Gastrocnemius medialis (tissue), 4 donors: Measurements from ENCODE around the gene PTMA. TPM values are rescaled to one million over a fixed set of nuclear protein-coding genes. Genes with fewer than 3 reads are reported as not detected.
"Not testable (repeated sequence)": the region's sequence is repeated elsewhere in the genome, so short reads cannot be mapped to it uniquely, and the experiment has no call there.

Experiments
- ATAC-seq, 2 donors: fragments of 150-250 bp; one replicate each; pipeline ENCODE4 v1.9.1; 2016
- DNase-seq, 2 donors: peaks; one replicate each; pipeline ENCODE4 v3.0.0-alpha.2; 2019
- H3K27ac ChIP-seq, 4 donors: fragments of 200-600 bp; sonication (generic); 1 replicate in 1 of 4; 2 replicates in 3 of 4; pipeline ENCODE4 v1.5.1; 2016 to 2018; ENCODE audit warnings: mild to moderate bottlenecking in 2 of 4, moderate library complexity in 1 of 4
- H3K27me3 ChIP-seq, 3 donors: fragments of 200-600 bp; sonication (generic) in 2 of 3; 1 replicate in 1 of 3; 2 replicates in 2 of 3; pipeline versions ENCODE4 v1.5.1 to v1.6.0; 2016 to 2019; ENCODE audit warnings: mild to moderate bottlenecking in 1 of 3, moderate library complexity in 1 of 3
- H3K36me3 ChIP-seq, 2 donors: fragments of 200-600 bp; sonication (generic) in 1 of 2; one replicate each; pipeline ENCODE4 v1.5.1; 2017 to 2018
- H3K4me1 ChIP-seq, 2 donors: fragments of 200-600 bp; sonication (generic) in 1 of 2; one replicate each; pipeline ENCODE4 v1.5.1; 2016 to 2017; ENCODE audit warnings: mild to moderate bottlenecking in 2 of 2
- H3K4me3 ChIP-seq, 4 donors: fragments of 200-600 bp; sonication (generic) in 3 of 4; 1 replicate in 1 of 4; 2 replicates in 3 of 4; pipeline ENCODE4 v1.5.1; 2016 to 2019; ENCODE audit warnings: mild to moderate bottlenecking in 2 of 4
- H3K9me3 ChIP-seq, 3 donors: fragments of 200-600 bp; sonication (generic) in 2 of 3; 1 replicate in 1 of 3; 2 replicates in 2 of 3; pipeline ENCODE4 v1.5.1; 2016 to 2019
- POLR2A ChIP-seq, 2 donors: fragments of 450-650 bp; IDR thresholded peaks; one replicate each; pipeline ENCODE4 v1.6.1; 2017; ENCODE audit warnings: antibody characterized with exemption in 2 of 2, mild to moderate bottlenecking in 2 of 2, moderate library complexity in 2 of 2
- in situ Hi-C, 4 donors: fragments of 200-750 bp; cut with MboI; loops; one replicate each; pipeline versions ENCODE4 v1.15.0 to v1.8.0; 2017; ENCODE audit warnings: low sequenced_read_pairs in 4 of 4
- intact Hi-C: fragments of 100-400 bp; cut with DNase I; formaldehyde crosslinking; loops from one replicate; pipeline ENCODE4 v1.15.1; 2023; ENCODE audit warnings: low total_unique reads
- total RNA-seq, 4 donors: library from RNA; depleted of rRNA; stranded (reverse); fragments of >200 nt; gene quantifications; one replicate each; pipeline versions ENCODE4 v1.1.0 to v1.2.3, GENCODE V29; 2016
- TF ChIP-seq, protein P1 (sequence below), 5 experiments: fragments of 450-650 bp in 3 of 5; fragments of 200-600 bp in 2 of 5; sonication (generic) in 2 of 5; IDR thresholded peaks in 4 of 5; conservative IDR thresholded peaks in 1 of 5; 1 replicate in 4 of 5; 2 replicates in 1 of 5; pipeline ENCODE4 v1.5.1; 2016 to 2019; ENCODE audit warnings: antibody characterized with exemption in 5 of 5, mild to moderate bottlenecking in 3 of 5, moderate library complexity in 3 of 5

The PTMA gene, protein sequence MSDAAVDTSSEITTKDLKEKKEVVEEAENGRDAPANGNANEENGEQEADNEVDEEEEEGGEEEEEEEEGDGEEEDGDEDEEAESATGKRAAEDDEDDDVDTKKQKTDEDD
- 100 to 1,000 TPM; 121 to 177 (median 174) TPM for total RNA-seq

DNA sequence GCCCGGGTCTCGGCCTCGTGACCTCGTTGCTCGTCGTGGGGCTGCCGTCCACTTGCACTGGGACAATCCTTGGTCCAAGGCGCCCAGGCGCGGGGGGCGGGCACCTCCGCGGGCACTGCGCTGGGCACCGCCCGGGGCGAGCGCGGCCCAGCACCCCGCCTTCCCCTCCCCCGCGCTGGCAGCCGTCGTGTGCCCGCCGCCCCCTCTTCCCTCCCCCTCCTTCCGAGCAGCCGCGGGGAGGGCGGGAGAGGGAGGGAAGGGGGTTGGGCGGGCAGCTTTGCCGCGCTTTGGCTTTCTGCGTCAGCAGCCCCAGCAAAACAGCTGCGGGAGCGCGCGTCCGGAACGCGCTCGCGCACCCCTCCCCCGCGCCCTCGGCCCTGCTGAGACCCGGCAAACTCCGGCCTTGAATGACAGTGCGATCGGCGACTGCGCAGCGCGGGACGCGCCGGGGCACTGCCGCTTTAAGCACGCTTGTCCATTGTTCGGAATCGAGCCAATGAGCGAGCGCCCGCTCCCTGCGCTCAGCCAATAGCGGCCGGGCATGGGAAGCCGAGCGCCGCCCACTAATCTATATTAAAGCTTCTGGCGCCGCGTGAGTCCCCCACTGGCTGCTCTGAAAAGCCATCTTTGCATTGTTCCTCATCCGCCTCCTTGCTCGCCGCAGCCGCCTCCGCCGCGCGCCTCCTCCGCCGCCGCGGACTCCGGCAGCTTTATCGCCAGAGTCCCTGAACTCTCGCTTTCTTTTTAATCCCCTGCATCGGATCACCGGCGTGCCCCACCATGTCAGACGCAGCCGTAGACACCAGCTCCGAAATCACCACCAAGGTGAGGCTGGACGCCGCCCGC, at the start of gene PTMA:
TSS of gene PTMA (plus strand) at position 599 of the 846 bp plus-strand sequence. CDS start at position 781, 182 bp downstream.
- Histone ChIP-seq H3K4me1 (peaks cover 23 to 24% of the 10 kb centered on the region in 2 donors), H3K27ac (peak within 1 kb of the TSS; percentile 94 to 100 (median 96)), H3K4me3 (peak within 1 kb of the TSS; percentile 86 to 96 (median 90)), H3K27me3 (no peaks in the 10 kb centered on the region), H3K36me3 (peaks cover 0 to 11% of the 10 kb centered on the region in 2 donors), H3K9me3 (no peaks in the 10 kb centered on the region)
- TF ChIP-seq, protein P1, sequence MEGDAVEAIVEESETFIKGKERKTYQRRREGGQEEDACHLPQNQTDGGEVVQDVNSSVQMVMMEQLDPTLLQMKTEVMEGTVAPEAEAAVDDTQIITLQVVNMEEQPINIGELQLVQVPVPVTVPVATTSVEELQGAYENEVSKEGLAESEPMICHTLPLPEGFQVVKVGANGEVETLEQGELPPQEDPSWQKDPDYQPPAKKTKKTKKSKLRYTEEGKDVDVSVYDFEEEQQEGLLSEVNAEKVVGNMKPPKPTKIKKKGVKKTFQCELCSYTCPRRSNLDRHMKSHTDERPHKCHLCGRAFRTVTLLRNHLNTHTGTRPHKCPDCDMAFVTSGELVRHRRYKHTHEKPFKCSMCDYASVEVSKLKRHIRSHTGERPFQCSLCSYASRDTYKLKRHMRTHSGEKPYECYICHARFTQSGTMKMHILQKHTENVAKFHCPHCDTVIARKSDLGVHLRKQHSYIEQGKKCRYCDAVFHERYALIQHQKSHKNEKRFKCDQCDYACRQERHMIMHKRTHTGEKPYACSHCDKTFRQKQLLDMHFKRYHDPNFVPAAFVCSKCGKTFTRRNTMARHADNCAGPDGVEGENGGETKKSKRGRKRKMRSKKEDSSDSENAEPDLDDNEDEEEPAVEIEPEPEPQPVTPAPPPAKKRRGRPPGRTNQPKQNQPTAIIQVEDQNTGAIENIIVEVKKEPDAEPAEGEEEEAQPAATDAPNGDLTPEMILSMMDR (IDR thresholded peaks at IDR 0.05 in 4 of 5, conservative IDR thresholded peaks at IDR 0.05 in 1 of 5): no peak
- TF ChIP-seq POLR2A (IDR thresholded peaks at IDR 0.05): peak; percentile 95 to 98
- in situ Hi-C loops: no loop called here
- ATAC-seq: peak; percentile 49 to 59
- intact Hi-C loops: loop anchor here (1.0 to 10.0 kb wide), 7 partner anchors 42 to 1717 kb away; partner anchors contain the start of gene PDE6D
- DNase-seq: peak; percentile 99 to 100

- H3K4me3 ChIP-seq, intact Hi-C loops, in situ Hi-C loops, DNase-seq, H3K9me3 ChIP-seq, ATAC-seq, H3K27me3 ChIP-seq, H3K4me1 ChIP-seq, H3K36me3 ChIP-seq, H3K27ac ChIP-seq: not testable (repeated sequence)
Measured at GRCh38 chr2:231660073-231660472, 48.3 kb upstream of the PTMA start.

DNA sequence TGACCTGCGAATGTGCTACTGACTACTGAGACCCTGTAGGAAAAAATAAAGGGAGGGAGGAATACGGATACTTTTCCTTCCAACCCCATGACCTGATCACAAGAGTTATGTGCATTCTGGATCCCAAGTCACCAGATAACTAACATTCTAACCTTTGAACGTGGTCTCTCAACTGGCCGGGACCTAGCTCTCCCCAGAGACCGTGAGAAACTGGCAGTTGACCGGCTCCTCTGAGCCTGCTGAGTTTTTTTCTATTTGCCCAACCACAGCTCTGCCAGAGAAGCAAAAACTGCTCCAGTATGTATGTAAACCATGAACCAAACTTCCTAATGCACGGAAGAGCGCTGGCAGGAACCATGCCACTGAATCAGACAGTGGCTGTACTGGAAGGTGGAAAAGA, 47.5 kb upstream of the PTMA start:
- H3K27ac ChIP-seq: peak overlapping the region in 1 of 4 donors; percentile 100
- H3K36me3 ChIP-seq: no peaks in the 10 kb centered on the region
- intact Hi-C loops (no loop called here), in situ Hi-C loops (no loop called here)
- no peak overlapping the region for H3K4me3 ChIP-seq
- TF ChIP-seq POLR2A (IDR thresholded peaks at IDR 0.05): no peak
- TF ChIP-seq, protein P1 (IDR thresholded peaks at IDR 0.05 in 4 of 5, conservative IDR thresholded peaks at IDR 0.05 in 1 of 5): no peak
- peaks cover 13 to 15% of the 10 kb centered on the region in 2 donors for H3K4me1 ChIP-seq
- no peaks in the 10 kb centered on the region for H3K9me3 ChIP-seq
- no peaks in the 10 kb centered on the region for H3K27me3 ChIP-seq
- DNase-seq (no peak), ATAC-seq (no peak)

DNA sequence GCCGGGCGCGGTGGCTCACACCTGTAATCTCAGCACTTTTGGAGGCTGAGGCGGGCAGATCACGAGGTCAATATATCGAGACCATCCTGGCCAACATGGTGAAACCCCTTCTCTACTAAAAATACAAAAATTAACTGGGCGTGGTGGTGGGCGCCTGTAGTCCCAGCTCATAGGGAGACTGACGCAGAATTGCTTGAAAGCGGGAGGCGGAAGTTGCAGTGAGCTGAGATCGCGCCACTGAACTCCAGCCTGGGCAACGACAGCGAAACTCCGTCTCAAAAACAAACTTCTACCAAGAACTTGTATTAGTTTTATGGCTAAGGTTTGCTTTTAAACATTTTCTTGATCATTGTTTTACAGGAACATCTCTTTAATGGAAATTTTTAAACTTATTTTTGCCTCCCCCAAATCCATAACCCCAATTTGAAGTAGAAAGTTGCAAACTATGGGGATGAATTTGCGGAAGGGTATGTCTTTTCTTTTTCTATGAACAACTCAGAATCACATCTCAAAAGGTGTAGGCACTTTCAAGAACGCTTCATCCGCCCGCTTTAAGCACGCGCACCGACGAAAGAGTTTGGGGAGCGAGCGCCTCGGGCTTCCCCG, 46.8 kb upstream of the PTMA start:
- intact Hi-C loops: loop anchor here (1.0 kb wide), 2 partner anchors 18 to 46 kb away; no protein-coding TSS in a partner anchor

More for the DNA sequence above, 46.8 kb upstream of the PTMA start:
- H3K4me1 ChIP-seq: peaks cover 13 to 19% of the 10 kb centered on the region in 2 donors
- no peaks in the 10 kb centered on the region for H3K36me3 ChIP-seq
- peak overlapping the region; percentile 56 to 74 (median 64) for H3K4me3 ChIP-seq
- TF ChIP-seq, protein P1 (IDR thresholded peaks at IDR 0.05 in 4 of 5, conservative IDR thresholded peaks at IDR 0.05 in 1 of 5): no peak
- TF ChIP-seq POLR2A (IDR thresholded peaks at IDR 0.05): no peak
- no peaks in the 10 kb centered on the region for H3K9me3 ChIP-seq
- DNase-seq: no peak
- H3K27me3 ChIP-seq: no peaks in the 10 kb centered on the region
- ATAC-seq: no peak
- in situ Hi-C loops: no loop called here
- peak overlapping the region; percentile 86 to 100 (median 98) for H3K27ac ChIP-seq
